ENCODE results near the gene AP1B1.

DNA sequence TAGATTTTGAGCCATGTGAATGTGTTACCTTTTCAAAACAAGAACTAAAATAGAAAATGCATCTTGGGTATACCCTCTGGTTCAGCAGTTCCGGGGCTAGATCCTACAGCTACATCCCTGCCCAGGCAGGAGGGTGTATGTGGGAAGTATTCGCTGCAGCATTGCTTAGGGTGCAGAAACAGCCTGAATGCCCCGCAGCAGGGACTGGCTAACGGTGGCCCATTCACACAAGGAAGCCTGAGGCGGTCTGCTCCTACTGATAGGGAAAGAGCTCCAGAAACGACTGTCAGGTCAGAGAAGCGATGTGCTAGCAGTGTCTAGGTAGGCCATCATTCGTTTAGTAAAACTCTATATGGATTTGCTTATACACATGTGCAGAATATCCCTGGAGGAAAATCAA is 63.0 kb downstream of the AP1B1 start:
- TF ChIP-seq SP1 (IDR thresholded peaks at IDR 0.05) (no peak), BHLHE40 (IDR thresholded peaks at IDR 0.05; ENCODE audit: borderline replicate concordance) (no peak), ELF4 (IDR thresholded peaks at IDR 0.05) (no peak), ZNF384 (IDR thresholded peaks at IDR 0.05) (no peak), CTBP1 (IDR thresholded peaks at IDR 0.05; ENCODE audit: borderline replicate concordance) (no peak), HDGF (IDR thresholded peaks at IDR 0.05; ENCODE audit: borderline replicate concordance) (no peak)
- TF ChIP-seq, protein P1, sequence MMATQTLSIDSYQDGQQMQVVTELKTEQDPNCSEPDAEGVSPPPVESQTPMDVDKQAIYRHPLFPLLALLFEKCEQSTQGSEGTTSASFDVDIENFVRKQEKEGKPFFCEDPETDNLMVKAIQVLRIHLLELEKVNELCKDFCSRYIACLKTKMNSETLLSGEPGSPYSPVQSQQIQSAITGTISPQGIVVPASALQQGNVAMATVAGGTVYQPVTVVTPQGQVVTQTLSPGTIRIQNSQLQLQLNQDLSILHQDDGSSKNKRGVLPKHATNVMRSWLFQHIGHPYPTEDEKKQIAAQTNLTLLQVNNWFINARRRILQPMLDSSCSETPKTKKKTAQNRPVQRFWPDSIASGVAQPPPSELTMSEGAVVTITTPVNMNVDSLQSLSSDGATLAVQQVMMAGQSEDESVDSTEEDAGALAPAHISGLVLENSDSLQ (IDR thresholded peaks at IDR 0.05): no peak

All from HEK293T (cell line).